AG09319 (cell line): Measurements from ENCODE around the gene ABHD3.

Experiments used
- DNase-seq: peaks from one replicate; pipeline ENCODE4 v3.0.0-alpha.2; 2010; ENCODE audit warnings: low read depth; ENCODE audit errors: extremely low read depth
- TF ChIP-seq, protein P1 (sequence below): IDR thresholded peaks from 2 replicates; pipeline ENCODE4 v1.5.1; 2011; ENCODE audit warnings: low read depth, mild to moderate bottlenecking, inconsistent platforms, low read length, moderate library complexity

The ABHD3 gene

DNA sequence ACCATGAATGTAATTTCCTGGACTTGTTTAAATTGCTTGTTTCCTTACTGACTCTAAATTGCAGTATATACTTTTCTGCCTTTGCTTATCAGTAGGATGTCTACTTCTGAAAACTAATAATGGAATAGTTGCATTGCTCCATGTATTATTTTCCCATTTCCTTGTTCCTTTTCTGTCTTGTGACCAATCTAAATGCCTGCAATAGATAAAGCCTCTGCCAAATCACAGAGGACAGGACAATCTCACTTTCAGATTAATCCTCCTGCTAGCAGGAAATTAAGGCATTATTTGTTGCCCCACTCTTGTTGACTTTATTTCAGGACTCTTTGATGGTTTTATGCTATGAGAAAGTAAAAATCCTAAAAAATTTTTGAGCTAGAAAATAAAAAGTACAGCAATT, 99.4 kb downstream of the ABHD3 start:
- DNase-seq, result no peak
- TF ChIP-seq, protein P1, sequence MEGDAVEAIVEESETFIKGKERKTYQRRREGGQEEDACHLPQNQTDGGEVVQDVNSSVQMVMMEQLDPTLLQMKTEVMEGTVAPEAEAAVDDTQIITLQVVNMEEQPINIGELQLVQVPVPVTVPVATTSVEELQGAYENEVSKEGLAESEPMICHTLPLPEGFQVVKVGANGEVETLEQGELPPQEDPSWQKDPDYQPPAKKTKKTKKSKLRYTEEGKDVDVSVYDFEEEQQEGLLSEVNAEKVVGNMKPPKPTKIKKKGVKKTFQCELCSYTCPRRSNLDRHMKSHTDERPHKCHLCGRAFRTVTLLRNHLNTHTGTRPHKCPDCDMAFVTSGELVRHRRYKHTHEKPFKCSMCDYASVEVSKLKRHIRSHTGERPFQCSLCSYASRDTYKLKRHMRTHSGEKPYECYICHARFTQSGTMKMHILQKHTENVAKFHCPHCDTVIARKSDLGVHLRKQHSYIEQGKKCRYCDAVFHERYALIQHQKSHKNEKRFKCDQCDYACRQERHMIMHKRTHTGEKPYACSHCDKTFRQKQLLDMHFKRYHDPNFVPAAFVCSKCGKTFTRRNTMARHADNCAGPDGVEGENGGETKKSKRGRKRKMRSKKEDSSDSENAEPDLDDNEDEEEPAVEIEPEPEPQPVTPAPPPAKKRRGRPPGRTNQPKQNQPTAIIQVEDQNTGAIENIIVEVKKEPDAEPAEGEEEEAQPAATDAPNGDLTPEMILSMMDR, result no peak

DNA sequence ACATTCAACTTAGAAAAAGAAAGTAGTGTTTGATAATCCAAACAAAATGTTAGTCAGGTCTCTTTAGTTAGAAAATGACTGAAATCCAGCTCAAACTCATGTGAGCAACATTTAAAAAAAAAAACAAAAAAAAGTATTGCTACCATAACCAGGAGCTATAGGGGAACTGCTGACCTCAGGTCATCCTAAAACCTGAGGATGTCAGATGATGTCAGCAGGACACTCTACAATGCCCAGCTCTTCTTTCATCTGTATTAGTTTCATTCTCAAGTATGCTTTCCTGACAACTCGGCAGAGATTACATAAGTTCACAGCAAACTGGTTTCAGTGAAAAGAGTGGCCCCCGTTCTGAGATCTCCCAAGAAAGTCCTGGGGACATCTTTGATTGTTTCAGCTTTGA, 99.9 kb downstream of the ABHD3 start:
- no peak for DNase-seq

DNA sequence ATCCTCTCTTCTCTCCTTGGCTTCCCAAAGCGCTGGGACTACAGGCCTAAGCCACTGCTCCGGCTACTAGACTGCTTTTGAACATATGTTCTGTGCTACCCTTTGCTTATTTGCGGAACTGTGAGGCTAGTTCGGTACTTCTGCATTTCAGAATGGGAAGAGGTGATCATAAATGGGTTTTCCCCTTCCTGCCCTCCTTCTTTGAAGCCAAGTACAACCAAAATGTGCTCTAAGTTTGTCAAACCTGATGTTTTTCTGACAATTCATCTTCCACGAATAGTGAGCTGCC, 102.3 kb downstream of the ABHD3 start:
- DNase-seq, result no peak
- TF ChIP-seq, protein P1, result no peak

More for the DNA sequence above, 99.9 kb downstream of the ABHD3 start:
- TF ChIP-seq, protein P1, result no peak
